Activated T-helper 9 cell treated with anti-CD3 and anti-CD28 coated beads, Interleukin-2, amount 50 U/mL, for 16 hours (primary cell): Measurements from ENCODE around the gene SYNJ2.

Experiments
- DNase-seq: peaks from one replicate; pipeline ENCODE4 v3.0.0-alpha.2; 2020; ENCODE audit warnings: low read depth

SYNJ2 gene

GRCh38 chr6:158028876-158029275, 47.2 kb downstream of the SYNJ2 start:
- DNase-seq, result no peak

GRCh38 chr6:158029668-158030230, 48.1 kb downstream of the SYNJ2 start:
- no peak for DNase-seq

GRCh38 chr6:158030380-158031300, 49.0 kb downstream of the SYNJ2 start:
- no peak for DNase-seq

GRCh38 chr6:158031381-158032353, 50.0 kb downstream of the SYNJ2 start:
- no peak for DNase-seq

GRCh38 chr6:158032354-158032733, 50.7 kb downstream of the SYNJ2 start:
- no peak for DNase-seq

GRCh38 chr6:158033077-158033750, 51.6 kb downstream of the SYNJ2 start:
- no peak for DNase-seq

- DNase-seq, result no peak
Observed at GRCh38 chr6:158033751-158034702, 52.4 kb downstream of the SYNJ2 start.

GRCh38 chr6:158036261-158036660, 54.6 kb downstream of the SYNJ2 start:
- DNase-seq, result no peak

- DNase-seq, result no peak
Observed at GRCh38 chr6:158037021-158037420, 55.4 kb downstream of the SYNJ2 start.

GRCh38 chr6:158037771-158038170, 56.1 kb downstream of the SYNJ2 start:
- no peak for DNase-seq

- DNase-seq, result no peak
Observed at GRCh38 chr6:158038291-158039177, 56.9 kb downstream of the SYNJ2 start.

- DNase-seq, result no peak
Observed at GRCh38 chr6:158039178-158039557, 57.5 kb downstream of the SYNJ2 start.

GRCh38 chr6:158039571-158040050, 57.9 kb downstream of the SYNJ2 start:
- DNase-seq, result no peak

GRCh38 chr6:158040051-158040803, 58.6 kb downstream of the SYNJ2 start:
- DNase-seq, result no peak

GRCh38 chr6:158040804-158041347, 59.2 kb downstream of the SYNJ2 start:
- DNase-seq, result no peak

- DNase-seq, result no peak
Observed at GRCh38 chr6:158041370-158041769, 59.7 kb downstream of the SYNJ2 start.

- DNase-seq, result no peak
Observed at GRCh38 chr6:158041788-158042187, 60.1 kb downstream of the SYNJ2 start.

GRCh38 chr6:158042245-158042798, 60.7 kb downstream of the SYNJ2 start:
- no peak for DNase-seq
